ENCODE measurements around the gene PDLIM7. TPM values are rescaled to one million over a fixed set of nuclear protein-coding genes. Genes with fewer than 3 reads are reported as not detected.

Gene PDLIM7
- total RNA-seq, 2 experiments from 2014 or later: 55.1 to 56.6 TPM

GRCh38 chr5:177509381-177509951 is 12.1 kb upstream of the PDLIM7 start, which contains the start of gene DOK3:
DOK3 (minus strand) TSS chr5:177509826; CDS start chr5:177509540, 286 bp downstream.
- H3K27ac Mint-ChIP-seq: no peak within 1 kb of the TSS
- H3K9me3 Mint-ChIP-seq: no peaks in the 10 kb centered on the region
- no peaks in the 10 kb centered on the region for H3K27me3 Mint-ChIP-seq
- POLR2A ChIA-PET: interaction anchor here (1.1 to 1.2 kb wide), 2 partner anchors 12 to 158 kb away, joined by 4 read pairs; partner anchors contain the start of genes LMAN2 and PDLIM7
- no peak for DNase-seq
- CTCF ChIA-PET: interaction anchor here (0.8 to 1.1 kb wide), 4 partner anchors 9 to 397 kb away, joined by 3 to 4 read pairs (median 4); no protein-coding TSS in a partner anchor
- peaks cover 31% of the 10 kb centered on the region for H3K36me3 Mint-ChIP-seq (ENCODE audit: low read depth)
- no peak within 1 kb of the TSS for H3K4me3 Mint-ChIP-seq
- peaks cover 5% of the 10 kb centered on the region for H3K4me1 Mint-ChIP-seq

- H3K4me1 Mint-ChIP-seq: peaks cover 4% of the 10 kb centered on the region
- ChIA-PET POLR2A (interaction anchor here (1.1 to 1.2 kb wide), 2 partner anchors 11 to 157 kb away, joined by 4 read pairs; partner anchors contain the start of genes LMAN2 and PDLIM7), CTCF (interaction anchor here (0.8 to 1.0 kb wide), 3 partner anchors 105 to 397 kb away, joined by 3 to 4 read pairs (median 3); no protein-coding TSS in a partner anchor)
- H3K4me3 Mint-ChIP-seq: no peak overlapping the region
- H3K36me3 Mint-ChIP-seq (ENCODE audit: low read depth): peaks cover 25% of the 10 kb centered on the region
- H3K27me3 Mint-ChIP-seq: no peaks in the 10 kb centered on the region
- H3K9me3 Mint-ChIP-seq: no peaks in the 10 kb centered on the region
- no peak for DNase-seq
- no peak overlapping the region for H3K27ac Mint-ChIP-seq
Measured at GRCh38 chr5:177508837-177509236, 11.4 kb upstream of the PDLIM7 start.

- Mint-ChIP-seq H3K36me3 (ENCODE audit: low read depth) (peaks cover 22% of the 10 kb centered on the region), H3K27ac (no peak overlapping the region), H3K9me3 (no peaks in the 10 kb centered on the region), H3K27me3 (no peaks in the 10 kb centered on the region), H3K4me3 (no peak overlapping the region), H3K4me1 (peaks cover 3% of the 10 kb centered on the region)
- CTCF ChIA-PET: interaction anchor here (1.4 to 2.8 kb wide), 2 partner anchors 10 to 199 kb away, joined by 3 to 10 read pairs; partner anchors contain the start of gene PDLIM7
- DNase-seq: no peak
- POLR2A ChIA-PET: no interaction called here
Measured at GRCh38 chr5:177508221-177508611, 10.8 kb upstream of the PDLIM7 start.

- H3K27me3 Mint-ChIP-seq: no peaks in the 10 kb centered on the region
- DNase-seq: no peak
- POLR2A ChIA-PET: interaction anchor here (0.8 kb wide), 1 partner anchor 9 kb away, joined by 4 read pairs; the partner anchor contains the start of gene DDX41
- CTCF ChIA-PET: interaction anchor here (1.3 to 2.8 kb wide), 3 partner anchors 10 to 198 kb away, joined by 3 to 10 read pairs (median 5); partner anchors contain the start of gene PDLIM7
- no peak overlapping the region for H3K4me3 Mint-ChIP-seq
- peaks cover 17% of the 10 kb centered on the region for H3K36me3 Mint-ChIP-seq (ENCODE audit: low read depth)
- no peak overlapping the region for H3K27ac Mint-ChIP-seq
- no peaks in the 10 kb centered on the region for H3K9me3 Mint-ChIP-seq
- H3K4me1 Mint-ChIP-seq: peaks cover 3% of the 10 kb centered on the region
Measured at GRCh38 chr5:177507596-177508220, 10.3 kb upstream of the PDLIM7 start.

GRCh38 chr5:177507165-177507564 is 9.8 kb upstream of the PDLIM7 start:
- H3K9me3 Mint-ChIP-seq: no peaks in the 10 kb centered on the region
- no peak overlapping the region for H3K4me3 Mint-ChIP-seq
- H3K27ac Mint-ChIP-seq: no peak overlapping the region
- DNase-seq: no peak
- ChIA-PET POLR2A (interaction anchor here (0.8 kb wide), 1 partner anchor 10 kb away, joined by 4 read pairs; the partner anchor contains the start of gene DDX41), CTCF (interaction anchor here (1.1 to 2.8 kb wide), 4 partner anchors 9 to 198 kb away, joined by 3 to 10 read pairs (median 5); partner anchors contain the start of gene PDLIM7)
- H3K27me3 Mint-ChIP-seq: no peaks in the 10 kb centered on the region
- peaks cover 13% of the 10 kb centered on the region for H3K36me3 Mint-ChIP-seq (ENCODE audit: low read depth)
- H3K4me1 Mint-ChIP-seq: peaks cover 3% of the 10 kb centered on the region

GRCh38 chr5:177505075-177505474 is 7.7 kb upstream of the PDLIM7 start:
- no peak for DNase-seq
- Mint-ChIP-seq H3K9me3 (no peaks in the 10 kb centered on the region), H3K36me3 (ENCODE audit: low read depth) (peaks cover 2% of the 10 kb centered on the region), H3K27ac (no peak overlapping the region), H3K4me1 (peaks cover 5% of the 10 kb centered on the region), H3K27me3 (peaks cover 3% of the 10 kb centered on the region), H3K4me3 (no peak overlapping the region)
- CTCF ChIA-PET: interaction anchor here (0.8 to 5.7 kb wide), 2 partner anchors 101 to 115 kb away, joined by 3 to 45 read pairs; no protein-coding TSS in a partner anchor
- POLR2A ChIA-PET: interaction anchor here (0.5 kb wide), 1 partner anchor 73 kb away, joined by 3 read pairs; no protein-coding TSS in a partner anchor

- Mint-ChIP-seq H3K4me1 (peaks cover 3% of the 10 kb centered on the region), H3K36me3 (ENCODE audit: low read depth) (no peaks in the 10 kb centered on the region), H3K4me3 (no peak overlapping the region), H3K27ac (no peak overlapping the region), H3K9me3 (no peaks in the 10 kb centered on the region), H3K27me3 (peaks cover 9% of the 10 kb centered on the region)
- no peak for DNase-seq
- CTCF ChIA-PET: interaction anchor here (0.8 to 5.7 kb wide), 2 partner anchors 101 to 114 kb away, joined by 3 to 45 read pairs; no protein-coding TSS in a partner anchor
- POLR2A ChIA-PET: interaction anchor here (1.7 kb wide), 1 partner anchor 33 kb away, joined by 3 read pairs; no protein-coding TSS in a partner anchor
Measured at GRCh38 chr5:177504086-177505056, 7.0 kb upstream of the PDLIM7 start.

GRCh38 chr5:177503351-177504085 is 6.1 kb upstream of the PDLIM7 start:
- CTCF ChIA-PET: interaction anchor here (0.9 to 5.7 kb wide), 3 partner anchors 13 to 113 kb away, joined by 3 to 45 read pairs (median 21); partner anchors contain the start of gene DDX41
- no peaks in the 10 kb centered on the region for H3K9me3 Mint-ChIP-seq
- H3K27me3 Mint-ChIP-seq: peaks cover 15% of the 10 kb centered on the region
- H3K36me3 Mint-ChIP-seq (ENCODE audit: low read depth): no peaks in the 10 kb centered on the region
- H3K27ac Mint-ChIP-seq: no peak overlapping the region
- POLR2A ChIA-PET: interaction anchor here (1.7 kb wide), 1 partner anchor 32 kb away, joined by 3 read pairs; no protein-coding TSS in a partner anchor
- no peak for DNase-seq
- peaks cover 6% of the 10 kb centered on the region for H3K4me1 Mint-ChIP-seq
- no peak overlapping the region for H3K4me3 Mint-ChIP-seq

GRCh38 chr5:177502886-177503285 is 5.5 kb upstream of the PDLIM7 start:
- ChIA-PET CTCF (interaction anchor here (0.9 to 5.7 kb wide), 4 partner anchors 13 to 113 kb away, joined by 3 to 45 read pairs (median 13); partner anchors contain the start of genes DDX41 and F12), POLR2A (interaction anchor here (0.8 to 1.7 kb wide), 2 partner anchors 31 to 101 kb away, joined by 3 read pairs; no protein-coding TSS in a partner anchor)
- no peak for DNase-seq
- H3K27ac Mint-ChIP-seq: no peak overlapping the region
- peaks cover 10% of the 10 kb centered on the region for H3K4me1 Mint-ChIP-seq
- H3K9me3 Mint-ChIP-seq: no peaks in the 10 kb centered on the region
- H3K27me3 Mint-ChIP-seq: peaks cover 19% of the 10 kb centered on the region
- no peaks in the 10 kb centered on the region for H3K36me3 Mint-ChIP-seq (ENCODE audit: low read depth)
- no peak overlapping the region for H3K4me3 Mint-ChIP-seq

GRCh38 chr5:177501874-177502678 is 4.7 kb upstream of the PDLIM7 start:
- Mint-ChIP-seq H3K4me3 (no peak overlapping the region), H3K4me1 (peaks cover 13% of the 10 kb centered on the region), H3K36me3 (ENCODE audit: low read depth) (no peaks in the 10 kb centered on the region), H3K9me3 (no peaks in the 10 kb centered on the region), H3K27me3 (peaks cover 21% of the 10 kb centered on the region), H3K27ac (no peak overlapping the region)
- POLR2A ChIA-PET: interaction anchor here (0.7 to 1.7 kb wide), 6 partner anchors 9 to 135 kb away, joined by 3 to 5 read pairs (median 3); no protein-coding TSS in a partner anchor
- no peak for DNase-seq
- CTCF ChIA-PET: interaction anchor here (0.6 to 5.7 kb wide), 22 partner anchors 12 to 388 kb away, joined by 3 to 45 read pairs (median 6); partner anchors contain the start of genes DDX41, F12, GRK6 and PRELID1
